Measurements from ENCODE around the gene HOMEZ.

The HOMEZ gene

DNA sequence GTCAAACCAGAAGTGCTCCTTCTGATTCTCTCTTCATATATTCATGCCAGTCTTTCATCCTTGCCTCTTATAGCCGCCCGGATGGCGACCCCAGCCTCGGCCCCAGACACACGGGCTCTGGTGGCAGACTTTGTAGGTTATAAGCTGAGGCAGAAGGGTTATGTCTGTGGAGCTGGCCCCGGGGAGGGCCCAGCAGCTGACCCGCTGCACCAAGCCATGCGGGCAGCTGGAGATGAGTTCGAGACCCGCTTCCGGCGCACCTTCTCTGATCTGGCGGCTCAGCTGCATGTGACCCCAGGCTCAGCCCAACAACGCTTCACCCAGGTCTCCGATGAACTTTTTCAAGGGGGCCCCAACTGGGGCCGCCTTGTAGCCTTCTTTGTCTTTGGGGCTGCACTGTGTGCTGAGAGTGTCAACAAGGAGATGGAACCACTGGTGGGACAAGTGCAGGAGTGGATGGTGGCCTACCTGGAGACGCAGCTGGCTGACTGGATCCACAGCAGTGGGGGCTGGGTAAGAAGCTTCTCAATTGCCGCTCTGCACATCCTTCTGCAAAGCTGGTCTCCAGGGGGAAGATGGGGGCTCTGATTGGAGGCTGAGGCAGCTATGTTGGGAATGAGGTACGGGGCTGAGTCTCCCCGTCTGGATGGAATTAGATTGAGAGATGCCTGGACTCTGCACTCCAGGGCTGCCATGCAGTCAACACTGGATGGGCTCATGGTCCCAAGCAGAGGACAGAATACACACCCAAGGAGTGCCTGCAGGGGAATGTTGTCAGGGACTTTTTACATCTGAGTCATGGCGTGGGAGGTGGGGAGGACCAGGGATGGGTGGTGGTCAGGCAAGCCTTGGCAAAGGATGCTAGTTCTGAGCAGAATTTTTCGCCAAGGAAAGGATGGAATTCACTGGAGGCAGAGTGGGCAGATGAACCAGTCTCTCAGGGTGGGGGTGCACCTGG lies 22.0 kb upstream of the HOMEZ start:
- no peak for DNase-seq (ENCODE audit: low spot score)

DNA sequence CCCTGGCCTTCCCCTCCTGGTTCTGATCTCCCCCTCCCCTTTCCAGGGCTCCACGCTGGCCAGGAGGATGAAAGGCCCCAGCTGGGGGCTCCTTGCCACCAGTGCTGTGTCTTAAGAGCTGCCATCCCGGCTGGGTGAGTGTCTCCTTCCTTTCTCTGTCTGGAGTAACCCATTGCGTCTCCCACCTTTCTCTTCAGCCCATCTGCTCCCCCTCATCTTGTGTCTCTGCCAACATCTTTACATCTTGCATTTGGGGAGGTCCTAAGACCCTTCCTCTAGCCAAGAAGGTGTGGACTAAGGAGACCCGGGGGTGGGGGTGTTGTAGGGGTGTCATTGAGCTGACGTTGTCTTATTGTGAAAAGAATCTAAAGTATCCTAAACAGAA lies 21.2 kb upstream of the HOMEZ start:
- DNase-seq (ENCODE audit: low spot score): no peak

DNA sequence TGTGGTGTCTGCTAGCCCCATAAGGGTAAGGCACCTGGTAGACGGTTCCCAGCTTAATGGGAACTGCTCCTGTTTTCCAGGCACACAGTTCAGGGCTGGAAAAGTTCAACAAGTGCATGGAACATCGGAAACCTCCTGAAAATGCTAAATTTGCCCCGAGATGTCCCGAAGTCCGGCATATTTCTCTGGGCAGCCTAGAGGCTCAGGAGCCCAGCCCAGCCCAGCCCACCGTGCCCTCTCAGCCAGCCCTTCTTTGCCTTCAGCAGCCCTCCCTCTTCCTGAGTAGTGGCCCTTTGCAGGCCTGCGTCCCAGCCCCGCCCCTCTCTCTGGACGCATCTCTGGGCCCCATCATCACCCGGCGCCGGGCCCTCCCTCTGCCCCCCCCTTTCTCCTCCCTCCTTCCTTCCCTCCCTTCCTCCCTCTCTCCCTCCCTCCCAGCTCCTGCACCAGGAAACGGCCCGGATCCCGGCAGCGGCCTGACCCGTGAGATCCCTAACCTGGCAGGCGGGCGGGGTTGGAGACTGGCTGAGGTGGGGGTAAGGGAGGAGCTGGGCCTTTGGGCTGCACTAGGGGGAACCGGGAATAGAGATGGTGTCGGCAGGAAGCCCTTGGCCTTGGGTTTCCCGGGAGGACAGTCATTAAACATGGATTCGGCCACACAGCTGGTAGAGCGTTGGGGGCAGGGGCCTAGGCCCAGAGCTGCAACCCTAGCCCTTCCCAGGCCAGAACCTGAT lies 20.6 kb upstream of the HOMEZ start, which contains the start of gene BCL2L2:
Gene BCL2L2, plus strand, starts transcription at position 422 of the 734 bp plus-strand sequence. CDS start 935 bp downstream, outside the sequence.
- DNase-seq (ENCODE audit: low spot score): peak; percentile 93

DNA sequence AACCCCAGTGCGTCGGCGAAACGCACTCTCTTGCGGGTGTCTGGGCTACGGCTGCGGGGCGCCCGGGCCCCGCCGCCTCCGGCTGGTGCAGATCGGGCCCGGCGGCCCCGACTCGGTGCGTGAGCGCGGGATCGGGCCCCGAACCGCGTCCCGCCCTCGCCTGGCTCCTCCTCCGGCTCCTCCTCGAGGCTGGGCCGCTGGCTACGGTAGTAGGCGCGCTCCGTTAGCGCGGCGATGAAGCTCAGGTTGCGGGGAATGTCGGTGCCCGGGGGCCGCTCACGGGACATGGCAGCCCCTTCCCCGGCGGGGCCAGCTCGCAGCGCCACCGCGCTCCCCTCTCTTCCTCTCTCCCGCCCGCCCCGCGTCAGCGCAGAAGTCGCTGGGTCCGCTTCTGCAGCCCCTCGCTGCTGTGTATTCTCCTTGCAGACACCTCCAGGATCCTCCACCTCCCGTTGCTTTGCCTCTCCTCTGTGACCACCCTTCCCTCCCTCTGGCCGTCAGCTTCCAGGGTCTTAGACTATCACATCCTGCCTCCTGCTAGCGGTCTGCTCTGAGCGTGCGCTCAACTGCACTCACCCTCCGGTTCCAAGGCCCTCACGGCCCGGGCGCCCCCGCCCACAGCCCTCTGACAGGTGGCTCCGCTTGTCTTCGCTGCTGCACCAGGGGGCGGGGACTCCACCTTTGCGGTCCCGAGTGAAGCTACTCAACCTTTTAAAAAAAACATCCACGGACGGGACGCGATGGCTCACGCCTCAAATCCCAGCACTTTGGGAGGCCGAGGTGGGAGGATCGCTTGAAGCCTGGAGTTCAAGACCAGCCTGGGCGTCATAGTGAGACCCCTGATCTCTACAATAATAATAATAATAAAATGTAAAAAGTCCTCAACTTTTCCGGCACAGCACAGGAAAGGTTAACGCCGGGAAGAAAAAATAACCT lies 16.6 kb upstream of the HOMEZ start, which contains the start of gene PPP1R3E:
Gene PPP1R3E, minus strand, starts transcription at position 570 of the 936 bp plus-strand sequence. Its CDS starts 283 bp downstream, at position 287.
- DNase-seq (ENCODE audit: low spot score): peak; percentile 76

DNA sequence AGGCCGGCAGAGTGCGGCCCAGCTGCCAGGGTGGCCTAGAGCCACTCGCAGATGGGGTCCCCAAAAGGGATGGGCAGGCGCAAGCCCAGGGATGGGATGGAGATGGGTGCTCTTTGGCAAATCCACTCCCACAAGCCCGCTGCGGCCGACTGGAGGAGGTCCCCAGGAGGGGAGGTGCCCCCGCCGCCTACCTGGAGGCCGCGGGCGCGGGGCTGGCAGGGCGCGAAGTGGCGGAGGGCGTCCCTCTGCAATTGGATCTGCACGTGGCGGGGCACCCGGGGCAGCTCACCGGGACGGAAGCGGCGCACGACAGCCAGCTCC lies 16.0 kb upstream of the HOMEZ start:
- DNase-seq (ENCODE audit: low spot score): no peak

DNA sequence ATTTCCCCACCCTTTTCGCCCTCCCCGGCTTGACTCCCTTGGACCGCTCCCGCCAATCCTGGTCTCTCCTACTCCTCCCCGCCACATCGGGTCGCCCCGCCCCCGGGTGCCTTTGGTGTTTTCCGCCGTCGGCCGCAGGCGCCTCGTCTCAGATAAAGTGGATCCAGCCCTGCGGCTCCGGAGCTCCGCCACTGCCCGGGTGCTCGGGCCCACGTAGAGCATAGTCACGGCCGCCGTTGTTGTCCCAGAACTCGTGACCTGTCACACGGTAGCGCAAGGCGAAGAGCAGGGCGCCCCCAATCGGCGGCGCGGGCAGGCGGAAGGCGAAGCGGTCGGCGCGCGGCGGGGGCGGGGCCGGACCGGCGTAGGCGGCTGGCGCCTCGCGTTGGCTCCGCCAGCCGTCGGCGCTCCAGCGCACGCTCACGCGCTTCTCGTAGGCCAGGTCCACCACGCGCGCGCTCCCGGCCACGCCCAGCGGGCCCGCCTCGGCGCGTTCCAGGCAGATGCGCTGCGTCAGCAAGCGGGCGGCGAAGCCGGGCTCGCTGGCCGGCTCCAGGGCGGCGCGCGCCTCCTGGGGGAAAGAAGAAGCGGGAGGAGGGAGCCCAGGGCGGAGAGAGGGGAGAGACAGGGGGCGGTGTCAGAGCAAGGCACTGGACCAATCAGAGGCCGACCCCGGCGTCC lies 15.5 kb upstream of the HOMEZ start:
- peak; percentile 99 for DNase-seq (ENCODE audit: low spot score)

DNA sequence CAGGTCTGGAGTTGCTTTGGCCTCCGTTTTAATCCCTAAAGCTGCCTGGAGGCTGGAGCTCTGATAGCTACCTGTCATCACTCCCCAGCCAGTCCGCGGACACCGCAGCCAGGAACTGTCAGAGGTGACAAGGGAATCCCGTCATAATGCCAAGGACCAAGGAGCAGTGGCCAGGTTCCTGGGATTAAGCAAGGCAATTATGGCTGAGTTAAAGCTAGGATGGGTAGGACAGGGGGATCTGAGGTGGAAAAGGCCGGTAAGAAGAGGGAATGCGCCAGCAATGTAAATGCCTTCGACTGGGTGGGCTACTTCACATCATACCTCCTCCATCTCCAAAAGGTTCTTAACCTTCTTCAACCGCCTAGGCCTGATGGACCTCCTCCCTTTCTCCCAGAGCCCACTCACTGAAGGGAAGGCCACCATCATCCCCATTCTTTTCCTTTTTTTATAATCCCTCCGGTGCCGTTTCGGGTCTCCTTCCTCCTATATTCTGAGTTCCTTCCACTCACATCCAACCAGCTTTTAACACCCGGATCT lies 14.8 kb upstream of the HOMEZ start:
- no peak for DNase-seq (ENCODE audit: low spot score)

DNA sequence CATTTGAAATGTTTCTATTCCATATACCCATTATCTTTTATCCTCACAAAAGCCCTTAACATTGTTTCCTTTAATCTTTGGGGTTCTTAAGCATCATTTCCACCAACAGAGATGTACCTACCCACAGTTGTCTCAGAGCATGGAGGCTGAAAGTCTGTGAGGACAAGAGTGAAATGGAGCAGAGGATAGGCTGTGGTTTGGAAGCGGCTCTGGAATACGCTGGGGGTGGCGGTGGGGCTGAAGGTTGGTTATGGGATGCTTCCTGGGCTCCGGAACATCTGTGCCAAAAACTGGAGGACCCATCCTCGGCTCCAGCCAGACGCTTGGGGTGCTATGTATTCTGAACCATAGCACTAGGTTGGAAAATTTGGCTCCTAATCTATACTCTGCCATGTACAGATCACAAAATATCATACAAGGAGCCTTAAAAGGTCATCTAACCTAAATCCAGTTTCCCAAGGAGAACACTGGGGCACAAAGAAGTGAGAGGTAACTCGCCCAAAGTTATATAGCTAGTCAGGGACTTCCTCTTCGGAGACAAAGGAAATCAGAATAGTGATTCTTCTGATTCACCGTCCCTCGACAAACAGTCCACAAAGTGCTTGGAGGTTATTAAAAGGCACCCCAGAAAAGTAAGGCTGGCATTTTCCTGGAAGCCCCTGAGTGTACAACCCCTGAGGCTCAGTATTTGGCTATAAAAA lies 14.2 kb upstream of the HOMEZ start:
- no peak for DNase-seq (ENCODE audit: low spot score)

DNA sequence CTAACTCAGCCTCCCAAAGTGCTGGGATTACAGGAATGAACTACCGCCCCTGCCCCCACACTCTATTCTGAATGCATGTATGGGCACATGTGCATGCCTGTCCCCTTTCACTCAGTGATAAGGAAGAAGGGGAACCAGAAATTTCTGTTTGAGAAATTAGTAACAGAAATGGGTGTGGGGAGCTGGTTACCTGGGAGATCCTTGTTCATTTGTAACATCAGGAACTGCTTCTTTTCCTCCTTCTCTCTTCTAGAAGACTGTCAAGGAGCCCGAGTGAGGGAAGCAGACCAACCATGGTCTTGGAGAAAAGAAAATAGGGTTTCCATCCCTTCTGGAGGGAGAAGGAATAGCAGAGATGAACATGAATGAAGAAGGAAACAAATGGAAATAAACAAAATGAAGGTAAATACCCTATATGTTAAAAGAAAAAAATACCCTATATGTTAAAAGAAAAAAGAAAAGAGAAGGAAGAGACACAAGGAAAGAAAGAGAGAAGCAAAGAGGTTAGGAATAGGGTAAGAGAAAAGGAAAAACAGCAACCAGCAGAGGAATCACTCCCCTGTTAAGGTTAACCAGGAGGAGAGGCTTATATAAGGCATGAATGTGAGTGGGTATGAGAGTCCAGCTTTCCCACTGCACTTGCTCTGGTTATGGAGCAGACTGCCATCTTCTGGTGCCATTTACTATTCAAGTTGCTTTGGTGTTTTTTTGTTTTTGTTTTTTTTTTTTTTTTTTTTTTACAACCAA lies 13.5 kb upstream of the HOMEZ start:
- peak; percentile 66 for DNase-seq (ENCODE audit: low spot score)

DNA sequence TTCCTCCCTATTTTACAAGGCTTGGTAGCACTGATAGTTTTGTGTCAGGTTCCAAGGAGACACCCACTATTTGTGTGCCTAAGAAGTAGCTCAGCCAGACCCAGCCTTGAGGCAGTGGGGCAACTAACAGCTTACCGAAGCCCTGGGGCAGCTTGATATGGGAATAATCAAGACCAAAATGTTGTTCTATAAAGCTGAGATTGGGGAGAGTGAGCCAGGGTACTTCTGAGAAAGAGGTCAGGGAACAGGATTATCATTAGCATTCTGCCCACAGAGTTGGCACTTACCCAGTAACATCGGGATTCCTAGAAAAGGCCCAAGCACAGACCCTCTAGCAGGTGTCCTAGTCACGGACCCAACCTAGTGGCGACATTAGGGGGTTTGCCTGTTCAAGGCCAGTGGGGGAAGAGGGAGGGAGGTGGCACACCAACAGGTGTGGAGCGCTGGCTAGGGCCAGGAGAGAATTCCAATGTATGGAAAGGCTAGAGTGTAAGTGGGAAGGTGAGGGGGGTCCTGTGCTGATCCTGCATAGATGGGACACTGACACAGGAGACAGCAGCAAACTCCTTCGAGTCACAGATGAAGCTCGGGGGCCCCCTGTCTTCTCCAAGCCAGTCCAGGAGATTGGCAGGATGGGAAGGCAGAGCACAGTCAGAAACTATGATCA lies 11.8 kb upstream of the HOMEZ start:
- no peak for DNase-seq (ENCODE audit: low spot score)

DNA sequence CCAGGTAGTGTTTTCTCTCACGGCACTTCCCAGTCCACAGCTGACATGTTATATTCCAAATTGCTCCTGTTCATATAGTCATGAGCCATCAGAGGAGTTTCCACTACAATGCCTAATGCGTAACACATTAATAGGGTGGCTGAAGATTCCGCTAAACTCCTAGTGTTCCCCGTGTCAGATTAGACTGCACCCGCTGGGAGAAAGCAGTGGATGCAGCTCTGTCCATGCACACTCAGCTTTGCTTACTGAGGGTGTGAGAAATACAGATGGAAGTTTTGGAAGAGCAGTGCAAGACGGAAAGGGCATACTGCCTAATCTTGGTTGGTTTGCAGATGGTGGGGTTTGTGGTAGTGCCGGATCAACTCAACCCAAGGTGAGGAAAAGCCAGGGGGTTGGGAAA lies 11.2 kb upstream of the HOMEZ start:
- DNase-seq (ENCODE audit: low spot score): no peak

DNA sequence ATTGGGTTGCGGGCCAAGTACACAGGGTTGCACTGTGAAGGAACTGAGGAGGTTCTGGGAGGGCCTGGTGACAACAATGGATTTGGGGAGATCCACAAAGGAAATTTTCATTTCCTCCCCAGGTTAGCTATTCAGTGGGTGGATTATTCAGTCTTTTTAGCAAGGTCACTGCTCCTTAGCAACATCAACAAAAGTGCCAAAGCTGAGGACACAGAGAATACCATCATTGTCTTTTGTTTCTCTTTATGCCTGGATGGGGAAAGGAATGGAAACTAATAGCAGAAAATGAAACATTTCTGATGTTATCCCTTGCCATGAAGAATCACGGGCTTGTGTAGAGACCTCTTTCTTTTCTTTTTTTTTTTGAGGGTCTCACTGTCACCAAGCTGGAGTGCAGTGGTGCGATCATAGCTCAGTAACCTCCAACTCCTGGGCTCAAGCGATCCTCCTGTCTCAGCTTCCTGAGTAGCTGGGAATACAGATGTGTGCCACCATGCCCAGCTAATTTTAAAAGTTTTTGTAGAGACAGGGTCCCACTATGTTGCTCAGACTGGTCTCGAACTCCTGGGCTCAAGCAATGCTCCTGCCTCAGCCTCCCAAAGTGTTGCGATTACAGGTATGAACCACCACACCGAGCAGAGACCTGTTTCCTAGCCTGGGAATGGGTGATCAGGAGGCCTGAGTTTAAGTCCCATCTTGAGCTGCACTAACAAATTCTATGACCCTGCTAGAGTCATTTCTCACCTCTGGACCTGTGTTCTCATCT lies 10.3 kb upstream of the HOMEZ start:
- DNase-seq (ENCODE audit: low spot score): no peak

DNA sequence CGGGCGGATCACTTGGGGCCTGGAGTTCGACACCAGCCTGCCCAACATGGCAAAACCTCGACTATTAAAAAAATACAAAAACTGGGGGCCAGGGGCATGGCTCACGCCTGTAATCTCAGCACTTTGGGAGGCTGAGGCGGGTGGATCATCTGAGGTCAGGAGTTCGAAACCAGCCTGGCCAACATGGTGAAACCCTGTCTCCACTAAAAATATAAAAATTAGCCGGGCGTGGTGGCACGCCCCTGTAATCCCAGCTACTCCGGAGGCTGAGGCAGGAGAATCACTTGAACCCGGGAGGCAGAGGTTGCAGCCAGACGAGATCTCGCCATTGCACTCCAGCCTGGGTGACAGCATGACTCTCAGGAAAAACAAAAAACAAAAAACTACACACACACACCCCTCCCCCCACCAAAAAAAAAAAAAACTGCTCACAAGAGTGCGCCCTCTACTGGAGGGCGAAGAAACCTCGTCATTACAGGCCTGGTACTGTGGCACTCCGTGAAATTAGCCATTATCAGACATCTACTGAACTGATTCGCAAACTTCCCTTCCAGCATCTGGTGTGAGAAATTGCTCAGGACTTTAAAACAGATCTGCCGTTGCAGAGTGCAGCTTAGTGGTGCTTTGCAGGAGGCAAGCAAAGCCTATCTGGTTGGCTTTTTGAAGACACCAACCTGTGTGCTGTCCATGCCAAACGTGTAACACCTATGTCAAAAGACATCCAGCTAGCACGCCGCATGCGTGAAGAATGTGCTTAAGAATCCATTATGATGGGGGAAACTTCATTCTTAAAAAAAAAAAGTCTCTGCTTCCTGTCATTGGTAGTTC lies 9.0 kb upstream of the HOMEZ start:
- DNase-seq (ENCODE audit: low spot score): no peak

DNA sequence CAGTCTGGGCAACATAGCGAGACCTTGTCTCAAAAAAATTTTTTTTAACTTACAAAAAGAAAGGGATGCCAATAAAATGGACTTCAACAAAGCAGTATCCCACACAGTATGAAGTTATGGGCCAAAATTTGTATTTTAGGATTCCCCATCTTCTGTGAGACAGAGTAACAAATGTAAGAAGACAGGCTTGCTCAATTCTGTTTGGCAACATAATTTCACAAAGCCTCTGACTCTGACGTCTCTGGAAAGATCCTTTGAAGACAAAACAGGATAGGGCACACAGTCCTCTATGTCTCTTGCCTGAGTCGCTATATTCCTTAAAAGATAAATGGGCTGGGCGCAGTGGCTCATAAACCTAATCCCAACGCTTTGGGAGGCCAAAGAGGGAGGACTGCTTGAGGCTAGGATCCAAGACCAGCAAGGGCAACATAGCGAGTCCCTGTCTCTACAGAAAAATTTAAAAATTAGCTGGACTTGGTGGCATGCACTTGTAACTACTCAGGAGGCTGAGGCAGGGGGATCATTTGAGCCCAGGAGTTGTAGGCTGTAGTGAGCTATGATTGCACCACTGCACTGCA lies 1.1 kb upstream of the HOMEZ start:
- no peak for DNase-seq (ENCODE audit: low spot score)

DNA sequence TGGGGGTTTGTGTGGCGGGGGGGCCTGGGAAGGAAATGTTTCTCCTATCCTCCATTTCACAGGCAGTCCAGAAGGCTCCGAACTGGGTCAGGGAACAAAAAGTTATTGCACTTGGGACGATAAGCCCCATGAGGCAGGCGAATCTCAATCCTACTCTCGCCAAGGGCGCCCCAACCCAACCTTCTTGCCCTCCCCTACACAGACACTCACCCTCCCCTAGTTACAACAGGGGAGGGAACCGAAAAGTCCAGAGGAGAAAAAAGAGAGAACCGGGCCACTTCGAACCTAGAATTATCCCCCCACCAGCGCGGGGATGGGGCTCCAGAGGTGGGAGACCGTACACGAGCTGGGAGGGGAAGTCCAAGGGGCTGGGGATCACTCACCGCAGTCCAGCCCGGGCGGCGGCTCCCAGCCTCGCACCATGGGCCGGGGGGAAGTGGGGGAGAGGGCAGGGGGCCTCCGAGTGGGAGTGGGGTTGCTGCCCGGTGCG lies 357 bp downstream of the HOMEZ start:
- no peak for DNase-seq (ENCODE audit: low spot score)

DNA sequence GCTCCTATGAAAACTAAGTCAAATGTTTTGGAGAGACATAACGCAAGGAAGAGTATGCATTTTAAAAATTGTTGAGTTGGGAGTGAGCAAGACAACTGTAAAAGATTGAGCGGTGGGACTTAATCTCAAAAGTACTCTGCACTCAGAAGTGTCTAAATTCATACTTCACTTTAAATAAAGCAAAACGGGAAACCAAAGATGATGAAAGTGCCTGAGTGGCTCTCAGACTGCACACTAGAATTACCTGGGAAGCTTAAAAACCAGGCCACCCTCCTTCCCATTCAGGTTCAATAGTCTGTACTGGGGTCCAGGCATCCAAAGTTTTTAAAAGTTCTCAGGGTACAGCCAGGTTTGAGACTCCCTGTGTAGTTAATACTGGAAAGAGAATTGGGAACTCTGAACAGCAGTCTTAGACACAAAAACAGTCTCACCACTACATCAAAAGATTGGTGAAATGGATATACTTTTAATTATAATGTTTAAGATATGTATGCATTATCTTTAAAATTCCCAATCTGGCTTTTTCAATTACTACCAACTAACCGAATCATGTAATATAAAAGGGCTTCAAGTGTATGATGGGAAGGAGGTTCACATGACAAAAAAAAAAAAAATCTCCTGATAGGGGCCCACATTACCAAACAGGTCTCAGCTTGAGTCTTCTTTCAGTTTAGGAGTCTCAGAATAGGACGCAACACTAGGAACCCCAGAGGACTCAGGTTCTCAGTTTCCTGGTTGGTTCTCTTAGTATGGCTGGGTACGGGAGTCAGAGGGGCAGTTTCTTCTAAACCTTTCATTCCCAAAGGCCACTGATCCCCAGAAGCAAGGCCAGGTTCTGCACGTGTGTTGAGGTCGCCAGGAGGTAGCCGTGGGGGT lies 1.0 kb downstream of the HOMEZ start:
- DNase-seq (ENCODE audit: low spot score): no peak
